Spleen (tissue), 7 donors: Measurements from ENCODE around the gene KLHDC7B.

Experiments used
- CTCF ChIP-seq, 11 experiments: fragments of 200-600 bp in 7 of 11; fragments of 450-650 bp in 4 of 11; sonication (generic) in 4 of 11; IDR thresholded peaks in 8 of 11; conservative IDR thresholded peaks in 3 of 11; 1 replicate in 7 of 11; 2 replicates in 4 of 11; pipeline versions ENCODE4 v1.4.0 to v1.8.0; 2016 to 2021; ENCODE audit warnings: antibody characterized with exemption in 11 of 11, inconsistent platforms in 4 of 11, mild to moderate bottlenecking in 1 of 11
- POLR2A ChIP-seq, 3 donors: fragments of 450-650 bp; IDR thresholded peaks; one replicate each; pipeline ENCODE4 v1.5.1; 2017; ENCODE audit warnings: antibody characterized with exemption in 3 of 3, mild to moderate bottlenecking in 1 of 3
- POLR2AphosphoS5 ChIP-seq, 3 donors: sonication (generic); formaldehyde crosslinking; IDR thresholded peaks; one replicate each; pipeline ENCODE4 v1.5.1; 2017; ENCODE audit warnings: antibody characterized with exemption in 3 of 3
- donor health status: DM: no; HTN: no; CAD: no; lungs with moderate emphysema.
- donor health status: DM: no; HTN: no; CAD: no.
- donor health status: DM: no; HTN: no; CAD: no.

GRCh38 chr22:50564289-50564688 is 18.6 kb downstream of the KLHDC7B start:
- TF ChIP-seq POLR2A (IDR thresholded peaks at IDR 0.05) (no peak), CTCF (IDR thresholded peaks at IDR 0.05 in 8 of 11, conservative IDR thresholded peaks at IDR 0.05 in 3 of 11) (no peak), POLR2AphosphoS5 (IDR thresholded peaks at IDR 0.05) (no peak)
